ENCODE data around the gene NPAS4. TPM values are rescaled to one million over a fixed set of nuclear protein-coding genes. Genes with fewer than 3 reads are reported as not detected.

The NPAS4 gene
- total and polyA plus RNA-seq, 9 of the 15 experiments (the other 6 are each of a cell fraction or from before 2014, with no cell fraction given): not detected

DNA sequence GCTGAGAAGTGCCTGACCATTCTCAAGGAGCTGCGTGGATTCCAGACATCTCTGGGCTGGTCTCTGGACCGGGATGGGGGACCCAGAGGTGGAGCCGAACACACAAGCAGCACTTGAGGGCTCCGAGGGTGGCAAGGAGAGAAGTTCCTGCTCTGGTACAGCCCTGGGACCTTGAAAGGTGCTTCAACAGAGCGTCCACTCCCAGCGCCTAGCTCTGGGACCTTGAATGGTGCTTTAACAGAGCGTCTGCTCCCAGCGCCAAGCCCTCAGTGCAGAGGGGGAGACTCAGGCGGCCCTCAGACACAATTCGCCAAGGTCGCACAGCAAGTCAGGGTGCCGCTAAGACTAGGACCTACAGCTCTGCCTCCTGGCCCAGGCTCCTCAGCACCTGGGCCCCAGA, 10.6 kb upstream of the NPAS4 start (continued):
- TF ChIP-seq, protein P1, sequence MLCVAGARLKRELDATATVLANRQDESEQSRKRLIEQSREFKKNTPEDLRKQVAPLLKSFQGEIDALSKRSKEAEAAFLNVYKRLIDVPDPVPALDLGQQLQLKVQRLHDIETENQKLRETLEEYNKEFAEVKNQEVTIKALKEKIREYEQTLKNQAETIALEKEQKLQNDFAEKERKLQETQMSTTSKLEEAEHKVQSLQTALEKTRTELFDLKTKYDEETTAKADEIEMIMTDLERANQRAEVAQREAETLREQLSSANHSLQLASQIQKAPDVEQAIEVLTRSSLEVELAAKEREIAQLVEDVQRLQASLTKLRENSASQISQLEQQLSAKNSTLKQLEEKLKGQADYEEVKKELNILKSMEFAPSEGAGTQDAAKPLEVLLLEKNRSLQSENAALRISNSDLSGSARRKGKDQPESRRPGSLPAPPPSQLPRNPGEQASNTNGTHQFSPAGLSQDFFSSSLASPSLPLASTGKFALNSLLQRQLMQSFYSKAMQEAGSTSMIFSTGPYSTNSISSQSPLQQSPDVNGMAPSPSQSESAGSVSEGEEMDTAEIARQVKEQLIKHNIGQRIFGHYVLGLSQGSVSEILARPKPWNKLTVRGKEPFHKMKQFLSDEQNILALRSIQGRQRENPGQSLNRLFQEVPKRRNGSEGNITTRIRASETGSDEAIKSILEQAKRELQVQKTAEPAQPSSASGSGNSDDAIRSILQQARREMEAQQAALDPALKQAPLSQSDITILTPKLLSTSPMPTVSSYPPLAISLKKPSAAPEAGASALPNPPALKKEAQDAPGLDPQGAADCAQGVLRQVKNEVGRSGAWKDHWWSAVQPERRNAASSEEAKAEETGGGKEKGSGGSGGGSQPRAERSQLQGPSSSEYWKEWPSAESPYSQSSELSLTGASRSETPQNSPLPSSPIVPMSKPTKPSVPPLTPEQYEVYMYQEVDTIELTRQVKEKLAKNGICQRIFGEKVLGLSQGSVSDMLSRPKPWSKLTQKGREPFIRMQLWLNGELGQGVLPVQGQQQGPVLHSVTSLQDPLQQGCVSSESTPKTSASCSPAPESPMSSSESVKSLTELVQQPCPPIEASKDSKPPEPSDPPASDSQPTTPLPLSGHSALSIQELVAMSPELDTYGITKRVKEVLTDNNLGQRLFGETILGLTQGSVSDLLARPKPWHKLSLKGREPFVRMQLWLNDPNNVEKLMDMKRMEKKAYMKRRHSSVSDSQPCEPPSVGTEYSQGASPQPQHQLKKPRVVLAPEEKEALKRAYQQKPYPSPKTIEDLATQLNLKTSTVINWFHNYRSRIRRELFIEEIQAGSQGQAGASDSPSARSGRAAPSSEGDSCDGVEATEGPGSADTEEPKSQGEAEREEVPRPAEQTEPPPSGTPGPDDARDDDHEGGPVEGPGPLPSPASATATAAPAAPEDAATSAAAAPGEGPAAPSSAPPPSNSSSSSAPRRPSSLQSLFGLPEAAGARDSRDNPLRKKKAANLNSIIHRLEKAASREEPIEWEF (CRISPR knock-in tag; IDR thresholded peaks at IDR 0.05): no peak
- TF ChIP-seq, protein P2, sequence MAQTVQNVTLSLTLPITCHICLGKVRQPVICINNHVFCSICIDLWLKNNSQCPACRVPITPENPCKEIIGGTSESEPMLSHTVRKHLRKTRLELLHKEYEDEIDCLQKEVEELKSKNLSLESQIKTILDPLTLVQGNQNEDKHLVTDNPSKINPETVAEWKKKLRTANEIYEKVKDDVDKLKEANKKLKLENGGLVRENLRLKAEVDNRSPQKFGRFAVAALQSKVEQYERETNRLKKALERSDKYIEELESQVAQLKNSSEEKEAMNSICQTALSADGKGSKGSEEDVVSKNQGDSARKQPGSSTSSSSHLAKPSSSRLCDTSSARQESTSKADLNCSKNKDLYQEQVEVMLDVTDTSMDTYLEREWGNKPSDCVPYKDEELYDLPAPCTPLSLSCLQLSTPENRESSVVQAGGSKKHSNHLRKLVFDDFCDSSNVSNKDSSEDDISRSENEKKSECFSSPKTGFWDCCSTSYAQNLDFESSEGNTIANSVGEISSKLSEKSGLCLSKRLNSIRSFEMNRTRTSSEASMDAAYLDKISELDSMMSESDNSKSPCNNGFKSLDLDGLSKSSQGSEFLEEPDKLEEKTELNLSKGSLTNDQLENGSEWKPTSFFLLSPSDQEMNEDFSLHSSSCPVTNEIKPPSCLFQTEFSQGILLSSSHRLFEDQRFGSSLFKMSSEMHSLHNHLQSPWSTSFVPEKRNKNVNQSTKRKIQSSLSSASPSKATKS (CRISPR knock-in tag; IDR thresholded peaks at IDR 0.05): no peak
- TF ChIP-seq ZNF143 (CRISPR knock-in tag; IDR thresholded peaks at IDR 0.05): no peak
- TF ChIP-seq MCM5 (IDR thresholded peaks at IDR 0.05; ENCODE audit: low read depth): no peak
- TF ChIP-seq, protein P3, sequence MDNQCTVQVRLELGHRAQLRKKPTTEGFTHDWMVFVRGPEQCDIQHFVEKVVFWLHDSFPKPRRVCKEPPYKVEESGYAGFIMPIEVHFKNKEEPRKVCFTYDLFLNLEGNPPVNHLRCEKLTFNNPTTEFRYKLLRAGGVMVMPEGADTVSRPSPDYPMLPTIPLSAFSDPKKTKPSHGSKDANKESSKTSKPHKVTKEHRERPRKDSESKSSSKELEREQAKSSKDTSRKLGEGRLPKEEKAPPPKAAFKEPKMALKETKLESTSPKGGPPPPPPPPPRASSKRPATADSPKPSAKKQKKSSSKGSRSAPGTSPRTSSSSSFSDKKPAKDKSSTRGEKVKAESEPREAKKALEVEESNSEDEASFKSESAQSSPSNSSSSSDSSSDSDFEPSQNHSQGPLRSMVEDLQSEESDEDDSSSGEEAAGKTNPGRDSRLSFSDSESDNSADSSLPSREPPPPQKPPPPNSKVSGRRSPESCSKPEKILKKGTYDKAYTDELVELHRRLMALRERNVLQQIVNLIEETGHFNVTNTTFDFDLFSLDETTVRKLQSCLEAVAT (IDR thresholded peaks at IDR 0.05): no peak
- TF ChIP-seq MYC (IDR thresholded peaks at IDR 0.05; ENCODE audit: low read depth, low read length): no peak
- TF ChIP-seq MYC (CRISPR knock-in tag; IDR thresholded peaks at IDR 0.05; ENCODE audit: borderline replicate concordance, low read depth): no peak
- TF ChIP-seq, protein P4, sequence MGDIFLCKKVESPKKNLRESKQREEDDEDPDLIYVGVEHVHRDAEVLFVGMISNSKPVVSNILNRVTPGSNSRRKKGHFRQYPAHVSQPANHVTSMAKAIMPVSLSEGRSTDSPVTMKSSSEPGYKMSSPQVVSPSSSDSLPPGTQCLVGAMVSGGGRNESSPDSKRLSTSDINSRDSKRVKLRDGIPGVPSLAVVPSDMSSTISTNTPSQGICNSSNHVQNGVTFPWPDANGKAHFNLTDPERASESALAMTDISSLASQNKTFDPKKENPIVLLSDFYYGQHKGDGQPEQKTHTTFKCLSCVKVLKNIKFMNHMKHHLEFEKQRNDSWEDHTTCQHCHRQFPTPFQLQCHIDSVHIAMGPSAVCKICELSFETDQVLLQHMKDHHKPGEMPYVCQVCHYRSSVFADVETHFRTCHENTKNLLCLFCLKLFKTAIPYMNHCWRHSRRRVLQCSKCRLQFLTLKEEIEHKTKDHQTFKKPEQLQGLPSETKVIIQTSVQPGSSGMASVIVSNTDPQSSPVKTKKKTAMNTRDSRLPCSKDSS (IDR thresholded peaks at IDR 0.05; ENCODE audit: low read depth, partially characterized antibody): no peak
- no peak for TF ChIP-seq DACH1 (IDR thresholded peaks at IDR 0.05; ENCODE audit: partially characterized antibody)
- TF ChIP-seq HNRNPH1 (optimal IDR thresholded peaks at IDR 0.05; ENCODE audit: low read depth, low read length): no peak
